Activated T-helper 2 cell treated with anti-CD3 and anti-CD28 coated beads, Interferon-gamma antibody, Interleukin-2, Interleukin-4, amounts not matched to agents 10 μg/mL and 5 μg/mL and 100 μg/mL, durations not matched to agents 14 hours and 24 hours and 36 hours (primary cell): ENCODE measurements around the gene STAM. TPM values are rescaled to one million over a fixed set of nuclear protein-coding genes. Genes with fewer than 3 reads are reported as not detected.

ENCODE experiments used
- DNase-seq: peaks from one replicate; pipeline ENCODE4 v3.0.0; 2021; ENCODE audit warnings: low spot score
- H3K27ac Mint-ChIP-seq: one replicate; pipeline ENCODE4 v1.8.0; 2021; ENCODE audit warnings: mixed read lengths
- H3K27me3 Mint-ChIP-seq: one replicate; pipeline ENCODE4 v1.8.0; 2021; ENCODE audit warnings: low read depth, mixed read lengths
- H3K36me3 Mint-ChIP-seq: one replicate; pipeline ENCODE4 v1.8.0; 2021; ENCODE audit warnings: low read depth, mixed read lengths
- H3K4me1 Mint-ChIP-seq: one replicate; pipeline ENCODE4 v1.8.0; 2021; ENCODE audit warnings: low read depth, mixed read lengths
- H3K4me3 Mint-ChIP-seq: one replicate; pipeline ENCODE4 v1.8.0; 2021; ENCODE audit warnings: low read depth, mild to moderate bottlenecking, moderate library complexity, mixed read lengths
- H3K9me3 Mint-ChIP-seq: one replicate; pipeline ENCODE4 v1.8.0; 2021; ENCODE audit warnings: mixed read lengths
- intact Hi-C: fragments of 100-400 bp; cut with micrococcal nuclease; formaldehyde crosslinking; loops from one replicate; pipeline ENCODE4 v1.15.1; 2023
- total RNA-seq: library from RNA; stranded (reverse); gene quantifications from 2 replicates; pipeline ENCODE4 v1.2.3, GENCODE V29; 2022

STAM gene
- total RNA-seq, 1 donor from 2014 or later: 33.8 TPM

GRCh38 chr10:17687117-17687831 is 43.3 kb downstream of the STAM start:
- no peaks in the 10 kb centered on the region for H3K27me3 Mint-ChIP-seq
- H3K4me3 Mint-ChIP-seq: no peak overlapping the region
- no peak overlapping the region for H3K27ac Mint-ChIP-seq
- no peak for DNase-seq
- H3K36me3 Mint-ChIP-seq: peaks cover 60% of the 10 kb centered on the region
- no peaks in the 10 kb centered on the region for H3K9me3 Mint-ChIP-seq
- intact Hi-C loops: no loop called here
- peaks cover 29% of the 10 kb centered on the region for H3K4me1 Mint-ChIP-seq

GRCh38 chr10:17689137-17689536 is 45.2 kb downstream of the STAM start:
- Mint-ChIP-seq H3K27ac (no peak overlapping the region), H3K27me3 (no peaks in the 10 kb centered on the region), H3K4me3 (no peak overlapping the region), H3K4me1 (peaks cover 15% of the 10 kb centered on the region), H3K9me3 (no peaks in the 10 kb centered on the region), H3K36me3 (peaks cover 59% of the 10 kb centered on the region)
- intact Hi-C loops: no loop called here
- no peak for DNase-seq

- Mint-ChIP-seq H3K36me3 (peaks cover 63% of the 10 kb centered on the region), H3K27ac (no peak overlapping the region), H3K9me3 (no peaks in the 10 kb centered on the region), H3K4me3 (no peak overlapping the region), H3K27me3 (no peaks in the 10 kb centered on the region), H3K4me1 (peaks cover 7% of the 10 kb centered on the region)
- intact Hi-C loops: no loop called here
- DNase-seq: no peak
Measured at GRCh38 chr10:17693009-17693408, 49.1 kb downstream of the STAM start.

GRCh38 chr10:17698696-17699095 is 54.7 kb downstream of the STAM start:
- no peak for DNase-seq
- peaks cover 61% of the 10 kb centered on the region for H3K36me3 Mint-ChIP-seq
- H3K27me3 Mint-ChIP-seq: no peaks in the 10 kb centered on the region
- peaks cover 2% of the 10 kb centered on the region for H3K4me1 Mint-ChIP-seq
- H3K27ac Mint-ChIP-seq: no peak overlapping the region
- H3K9me3 Mint-ChIP-seq: no peaks in the 10 kb centered on the region
- intact Hi-C loops: no loop called here
- no peak overlapping the region for H3K4me3 Mint-ChIP-seq

GRCh38 chr10:17701301-17701700 is 57.4 kb downstream of the STAM start:
- intact Hi-C loops: no loop called here
- Mint-ChIP-seq H3K36me3 (peaks cover 55% of the 10 kb centered on the region), H3K27me3 (no peaks in the 10 kb centered on the region), H3K4me3 (no peak overlapping the region), H3K9me3 (no peaks in the 10 kb centered on the region), H3K27ac (no peak overlapping the region), H3K4me1 (peaks cover 2% of the 10 kb centered on the region)
- no peak for DNase-seq

GRCh38 chr10:17703706-17704105 is 59.8 kb downstream of the STAM start:
- H3K27me3 Mint-ChIP-seq: no peaks in the 10 kb centered on the region
- no peak for DNase-seq
- H3K4me1 Mint-ChIP-seq: peaks cover 2% of the 10 kb centered on the region
- no peaks in the 10 kb centered on the region for H3K9me3 Mint-ChIP-seq
- intact Hi-C loops: no loop called here
- peaks cover 42% of the 10 kb centered on the region for H3K36me3 Mint-ChIP-seq
- no peak overlapping the region for H3K4me3 Mint-ChIP-seq
- H3K27ac Mint-ChIP-seq: no peak overlapping the region

- DNase-seq: no peak
- Mint-ChIP-seq H3K27me3 (no peaks in the 10 kb centered on the region), H3K36me3 (peaks cover 56% of the 10 kb centered on the region), H3K9me3 (no peaks in the 10 kb centered on the region), H3K4me3 (no peak overlapping the region), H3K27ac (no peak overlapping the region), H3K4me1 (no peaks in the 10 kb centered on the region)
- intact Hi-C loops: no loop called here
Measured at GRCh38 chr10:17708821-17709220, 64.9 kb downstream of the STAM start.

GRCh38 chr10:17709492-17709891 is 65.5 kb downstream of the STAM start:
- Mint-ChIP-seq H3K27me3 (no peaks in the 10 kb centered on the region), H3K9me3 (no peaks in the 10 kb centered on the region), H3K4me3 (no peak overlapping the region), H3K4me1 (no peaks in the 10 kb centered on the region), H3K36me3 (peaks cover 60% of the 10 kb centered on the region), H3K27ac (no peak overlapping the region)
- intact Hi-C loops: no loop called here
- no peak for DNase-seq

- H3K4me1 Mint-ChIP-seq: no peaks in the 10 kb centered on the region
- DNase-seq: no peak
Measured at GRCh38 chr10:17710181-17710580, 66.2 kb downstream of the STAM start.

GRCh38 chr10:17712053-17712452 is 68.1 kb downstream of the STAM start:
- H3K9me3 Mint-ChIP-seq: no peaks in the 10 kb centered on the region

More at GRCh38 chr10:17710181-17710580, 66.2 kb downstream of the STAM start:
- Mint-ChIP-seq H3K4me3 (no peak overlapping the region), H3K9me3 (no peaks in the 10 kb centered on the region), H3K27me3 (no peaks in the 10 kb centered on the region), H3K27ac (peak overlapping the region; percentile 9), H3K36me3 (peaks cover 62% of the 10 kb centered on the region)
- intact Hi-C loops: no loop called here

GRCh38 chr10:17712717-17713471 is 68.9 kb downstream of the STAM start:
- Mint-ChIP-seq H3K36me3 (peaks cover 74% of the 10 kb centered on the region), H3K9me3 (no peaks in the 10 kb centered on the region), H3K4me1 (no peaks in the 10 kb centered on the region)

More at GRCh38 chr10:17712053-17712452, 68.1 kb downstream of the STAM start:
- Mint-ChIP-seq H3K4me3 (no peak overlapping the region), H3K27me3 (no peaks in the 10 kb centered on the region), H3K4me1 (no peaks in the 10 kb centered on the region), H3K36me3 (peaks cover 71% of the 10 kb centered on the region), H3K27ac (no peak overlapping the region)
- DNase-seq: no peak
- intact Hi-C loops: no loop called here

GRCh38 chr10:17713758-17714157 is 69.8 kb downstream of the STAM start:
- Mint-ChIP-seq H3K9me3 (no peaks in the 10 kb centered on the region), H3K36me3 (peaks cover 79% of the 10 kb centered on the region), H3K27me3 (no peaks in the 10 kb centered on the region), H3K4me3 (no peak overlapping the region), H3K27ac (no peak overlapping the region), H3K4me1 (no peaks in the 10 kb centered on the region)
- no peak for DNase-seq
- intact Hi-C loops: no loop called here

More at GRCh38 chr10:17712717-17713471, 68.9 kb downstream of the STAM start:
- intact Hi-C loops: no loop called here
- Mint-ChIP-seq H3K27me3 (no peaks in the 10 kb centered on the region), H3K4me3 (no peak overlapping the region), H3K27ac (no peak overlapping the region)
- DNase-seq: no peak

- Mint-ChIP-seq H3K4me3 (no peak overlapping the region), H3K27me3 (no peaks in the 10 kb centered on the region), H3K36me3 (peaks cover 74% of the 10 kb centered on the region), H3K9me3 (no peaks in the 10 kb centered on the region), H3K27ac (no peak overlapping the region), H3K4me1 (no peaks in the 10 kb centered on the region)
- no peak for DNase-seq
- intact Hi-C loops: no loop called here
Measured at GRCh38 chr10:17716161-17716560, 72.2 kb downstream of the STAM start.
